ENCODE measurements around the gene AGPAT1. TPM values are rescaled to one million over a fixed set of nuclear protein-coding genes. Genes with fewer than 3 reads are reported as not detected.

AGPAT1 gene
- total and polyA plus RNA-seq, 7 donors, result 35.0 to 77.8 (median 47.4) TPM

- Histone ChIP-seq H3K9me3 (no peaks in the 10 kb centered on the region), H3K36me3 (ENCODE audit: insufficient read depth in 1 of 2, low read depth in 1 of 2) (peaks cover 0 to 4% of the 10 kb centered on the region in 2 donors), H3K4me1 (no peaks in the 10 kb centered on the region), H3K4me3 (no peak overlapping the region), H3K27me3 (ENCODE audit: insufficient read depth in 3 of 3, low read length in 2 of 3) (peaks cover 0 to 4% (median 0%) of the 10 kb centered on the region in 3 donors), H3K27ac (no peak overlapping the region)
- no peak for DNase-seq
- 82 to 86% (median 86%) methylated on average over 10 of the region's 10 CpGs for WGBS, 3 donors
- no peak for ATAC-seq
- intact Hi-C loops (cut with DNase I), result no loop called here
- TF ChIP-seq, protein P1, sequence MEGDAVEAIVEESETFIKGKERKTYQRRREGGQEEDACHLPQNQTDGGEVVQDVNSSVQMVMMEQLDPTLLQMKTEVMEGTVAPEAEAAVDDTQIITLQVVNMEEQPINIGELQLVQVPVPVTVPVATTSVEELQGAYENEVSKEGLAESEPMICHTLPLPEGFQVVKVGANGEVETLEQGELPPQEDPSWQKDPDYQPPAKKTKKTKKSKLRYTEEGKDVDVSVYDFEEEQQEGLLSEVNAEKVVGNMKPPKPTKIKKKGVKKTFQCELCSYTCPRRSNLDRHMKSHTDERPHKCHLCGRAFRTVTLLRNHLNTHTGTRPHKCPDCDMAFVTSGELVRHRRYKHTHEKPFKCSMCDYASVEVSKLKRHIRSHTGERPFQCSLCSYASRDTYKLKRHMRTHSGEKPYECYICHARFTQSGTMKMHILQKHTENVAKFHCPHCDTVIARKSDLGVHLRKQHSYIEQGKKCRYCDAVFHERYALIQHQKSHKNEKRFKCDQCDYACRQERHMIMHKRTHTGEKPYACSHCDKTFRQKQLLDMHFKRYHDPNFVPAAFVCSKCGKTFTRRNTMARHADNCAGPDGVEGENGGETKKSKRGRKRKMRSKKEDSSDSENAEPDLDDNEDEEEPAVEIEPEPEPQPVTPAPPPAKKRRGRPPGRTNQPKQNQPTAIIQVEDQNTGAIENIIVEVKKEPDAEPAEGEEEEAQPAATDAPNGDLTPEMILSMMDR (IDR thresholded peaks at IDR 0.05), result no peak
These were observed 40.4 kb upstream of the AGPAT1 start for GRCh38 chr6:32216285-32216684.

GRCh38 chr6:32215617-32216016, 39.7 kb upstream of the AGPAT1 start:
- Histone ChIP-seq H3K27ac (no peak overlapping the region), H3K9me3 (no peaks in the 10 kb centered on the region), H3K4me1 (no peaks in the 10 kb centered on the region), H3K36me3 (ENCODE audit: insufficient read depth in 1 of 2, low read depth in 1 of 2) (peaks cover 0 to 4% of the 10 kb centered on the region in 2 donors), H3K4me3 (no peak overlapping the region), H3K27me3 (ENCODE audit: insufficient read depth in 3 of 3, low read length in 2 of 3) (no peaks in the 10 kb centered on the region)
- intact Hi-C loops (cut with DNase I), result no loop called here
- DNase-seq (no peak), ATAC-seq (no peak)
- 92 to 98% (median 96%) methylated on average over 4 of the region's 4 CpGs for WGBS, 3 donors
- TF ChIP-seq, protein P1 (IDR thresholded peaks at IDR 0.05), result no peak

GRCh38 chr6:32214126-32214525, 38.2 kb upstream of the AGPAT1 start:
- no peaks in the 10 kb centered on the region for H3K4me1 ChIP-seq
- H3K36me3 ChIP-seq (ENCODE audit: insufficient read depth in 1 of 2, low read depth in 1 of 2), result peaks cover 0 to 4% of the 10 kb centered on the region in 2 donors
- H3K4me3 ChIP-seq, result no peak overlapping the region
- WGBS, 3 donors, result 72 to 93% (median 74%) methylated on average over 1 to 3 of the region's 3 CpGs
- no peaks in the 10 kb centered on the region for H3K27me3 ChIP-seq (ENCODE audit: insufficient read depth in 3 of 3, low read length in 2 of 3)
- no peaks in the 10 kb centered on the region for H3K9me3 ChIP-seq
- TF ChIP-seq, protein P1 (IDR thresholded peaks at IDR 0.05), result no peak
- no peak overlapping the region for H3K27ac ChIP-seq
- no peak for ATAC-seq
- intact Hi-C loops (cut with DNase I), result no loop called here
- no peak for DNase-seq

- no peak overlapping the region for H3K27ac ChIP-seq
- 82 to 87% (median 86%) methylated on average over 6 of the region's 6 CpGs for WGBS, 3 donors
These were observed 37.8 kb upstream of the AGPAT1 start for GRCh38 chr6:32213649-32214048.

More at GRCh38 chr6:32213649-32214048, 37.8 kb upstream of the AGPAT1 start:
- peaks cover 0 to 4% of the 10 kb centered on the region in 2 donors for H3K36me3 ChIP-seq (ENCODE audit: insufficient read depth in 1 of 2, low read depth in 1 of 2)
- no peak overlapping the region for H3K4me3 ChIP-seq
- H3K9me3 ChIP-seq, result no peaks in the 10 kb centered on the region
- H3K27me3 ChIP-seq (ENCODE audit: insufficient read depth in 3 of 3, low read length in 2 of 3), result no peaks in the 10 kb centered on the region
- intact Hi-C loops (cut with DNase I), result no loop called here
- DNase-seq (no peak), ATAC-seq (no peak)
- TF ChIP-seq, protein P1 (IDR thresholded peaks at IDR 0.05), result no peak
- H3K4me1 ChIP-seq, result no peaks in the 10 kb centered on the region
